Body of pancreas (tissue), 4 donors: ENCODE measurements around the gene GLI3. TPM values are rescaled to one million over a fixed set of nuclear protein-coding genes. Genes with fewer than 3 reads are reported as not detected.

Experiments used
- ATAC-seq: fragments of 150-250 bp; one replicate; pipeline ENCODE4 v1.9.1; 2016
- DNase-seq, 4 donors: peaks; one replicate each; pipeline ENCODE4 v3.0.0-alpha.2; 2019
- H3K27ac ChIP-seq, 4 donors: fragments of 200-600 bp; sonication (generic); 1 replicate in 3 of 4; 2 replicates in 1 of 4; pipeline versions ENCODE4 v1.5.1 to v1.6.1; 2016 to 2019; ENCODE audit warnings: mild to moderate bottlenecking in 1 of 4, mixed read lengths in 1 of 4, moderate library complexity in 1 of 4
- H3K27me3 ChIP-seq, 2 donors: fragments of 200-600 bp; sonication (generic); one replicate each; pipeline ENCODE4 v1.6.0; 2016; ENCODE audit warnings: mild to moderate bottlenecking in 1 of 2
- H3K36me3 ChIP-seq, 2 donors: fragments of 200-600 bp; sonication (generic); replicated peaks in 1 of 2; 2 replicates each; pipeline ENCODE4 v1.5.1; 2016; ENCODE audit warnings: low read depth in 2 of 2; ENCODE audit not compliant: insufficient read depth in 1 of 2
- H3K4me1 ChIP-seq: fragments of 200-600 bp; sonication (generic); one replicate; pipeline ENCODE4 v1.6.0; 2016
- H3K4me3 ChIP-seq, 2 donors: fragments of 200-600 bp; sonication (generic); 1 replicate in 1 of 2; 2 replicates in 1 of 2; pipeline ENCODE4 v1.5.1; 2016 to 2019
- H3K9me3 ChIP-seq, 3 donors: fragments of 200-600 bp; sonication (generic); 1 replicate in 2 of 3; 2 replicates in 1 of 3; pipeline ENCODE4 v1.5.1; 2016
- CTCF ChIP-seq, 7 experiments: fragments of 450-650 bp in 4 of 7; fragments of 200-600 bp in 3 of 7; sonication (generic) in 3 of 7; IDR thresholded peaks; one replicate each; pipeline ENCODE4 v1.5.1; 2016 to 2019; ENCODE audit warnings: antibody characterized with exemption in 7 of 7
- POLR2A ChIP-seq, 3 donors: fragments of 450-650 bp; IDR thresholded peaks; one replicate each; pipeline ENCODE4 v1.6.1; 2016; ENCODE audit warnings: antibody characterized with exemption in 3 of 3, mild to moderate bottlenecking in 2 of 3
- WGBS, 2 donors: methylation state at CpG; one replicate each; pipeline ENCODE4 v1.1.5; 2017; 5-methylcytosine and 5-hydroxymethylcytosine counted together
- intact Hi-C: fragments of 100-400 bp; cut with DNase I; formaldehyde crosslinking; loops from one replicate; pipeline ENCODE4 v1.15.1; 2023
- total RNA-seq, 2 donors: library from RNA; depleted of rRNA; stranded (reverse); fragments of >200 nt; gene quantifications; one replicate each; pipeline ENCODE4 v1.1.0, GENCODE V29; 2016

Gene GLI3
- total RNA-seq, 2 donors from 2014 or later, result 1.0 to 2.0 TPM

GRCh38 chr7:41977661-41978060 is 259.3 kb downstream of the GLI3 start:
- 53 to 62% methylated on average over 3 of the region's 3 CpGs for WGBS, 2 donors
- no peak for DNase-seq
- no peak overlapping the region for H3K27ac ChIP-seq
- no peak for ATAC-seq
- no peaks in the 10 kb centered on the region for H3K9me3 ChIP-seq
- H3K27me3 ChIP-seq, result no peaks in the 10 kb centered on the region
- intact Hi-C loops, result no loop called here
- no peaks in the 10 kb centered on the region for H3K36me3 ChIP-seq
- TF ChIP-seq POLR2A (IDR thresholded peaks at IDR 0.05), result no peak
- TF ChIP-seq CTCF (IDR thresholded peaks at IDR 0.05), result no peak
- H3K4me3 ChIP-seq, result no peak overlapping the region
- H3K4me1 ChIP-seq, result no peaks in the 10 kb centered on the region

- no peaks in the 10 kb centered on the region for H3K27me3 ChIP-seq
- H3K4me1 ChIP-seq, result no peaks in the 10 kb centered on the region
- peak; percentile 51 to 61 (median 56) for TF ChIP-seq CTCF (IDR thresholded peaks at IDR 0.05)
- no peak for TF ChIP-seq POLR2A (IDR thresholded peaks at IDR 0.05)
- H3K36me3 ChIP-seq, result no peaks in the 10 kb centered on the region
- WGBS, 2 donors, result 32 to 34% methylated on average over 9 of the region's 9 CpGs
- H3K27ac ChIP-seq, result no peak overlapping the region
- ATAC-seq, result no peak
- no peaks in the 10 kb centered on the region for H3K9me3 ChIP-seq
- peak in 2 of 4 donors; percentile 19 to 28 for DNase-seq
- no peak overlapping the region for H3K4me3 ChIP-seq
- intact Hi-C loops, result no loop called here
Measured at GRCh38 chr7:41977151-41977651, 259.8 kb downstream of the GLI3 start.

GRCh38 chr7:41976411-41976810 is 260.6 kb downstream of the GLI3 start:
- Histone ChIP-seq H3K27ac (no peak overlapping the region), H3K4me3 (no peak overlapping the region), H3K4me1 (no peaks in the 10 kb centered on the region), H3K9me3 (no peaks in the 10 kb centered on the region), H3K36me3 (no peaks in the 10 kb centered on the region), H3K27me3 (no peaks in the 10 kb centered on the region)
- no peak for DNase-seq
- ATAC-seq, result no peak
- WGBS, 2 donors, result 55 to 68% methylated on average over 2 of the region's 2 CpGs
- intact Hi-C loops, result no loop called here
- TF ChIP-seq CTCF (IDR thresholded peaks at IDR 0.05), result no peak
- no peak for TF ChIP-seq POLR2A (IDR thresholded peaks at IDR 0.05)

GRCh38 chr7:41975849-41976248 is 261.2 kb downstream of the GLI3 start:
- no peaks in the 10 kb centered on the region for H3K27me3 ChIP-seq
- intact Hi-C loops, result no loop called here
- H3K27ac ChIP-seq, result no peak overlapping the region
- no peaks in the 10 kb centered on the region for H3K4me1 ChIP-seq
- H3K9me3 ChIP-seq, result no peaks in the 10 kb centered on the region
- DNase-seq, result no peak
- H3K4me3 ChIP-seq, result no peak overlapping the region
- no peaks in the 10 kb centered on the region for H3K36me3 ChIP-seq
- no peak for TF ChIP-seq POLR2A (IDR thresholded peaks at IDR 0.05)
- TF ChIP-seq CTCF (IDR thresholded peaks at IDR 0.05), result no peak
- no peak for ATAC-seq

GRCh38 chr7:41974870-41975557 is 262.0 kb downstream of the GLI3 start:
- WGBS, 2 donors, result 60 to 62% methylated on average over 4 of the region's 4 CpGs
- no peak overlapping the region for H3K4me3 ChIP-seq
- H3K27me3 ChIP-seq, result no peaks in the 10 kb centered on the region
- intact Hi-C loops, result no loop called here
- H3K9me3 ChIP-seq, result no peaks in the 10 kb centered on the region
- ATAC-seq (no peak), DNase-seq (no peak)
- TF ChIP-seq POLR2A (IDR thresholded peaks at IDR 0.05), result no peak
- TF ChIP-seq CTCF (IDR thresholded peaks at IDR 0.05), result no peak
- H3K36me3 ChIP-seq, result no peaks in the 10 kb centered on the region
- no peak overlapping the region for H3K27ac ChIP-seq
- H3K4me1 ChIP-seq, result no peaks in the 10 kb centered on the region
